ENCODE results near the gene NAV3.
"Not testable (repeated sequence)": the region's sequence is repeated elsewhere in the genome, so short reads cannot be mapped to it uniquely, and the experiment has no call there.

The NAV3 gene

DNA sequence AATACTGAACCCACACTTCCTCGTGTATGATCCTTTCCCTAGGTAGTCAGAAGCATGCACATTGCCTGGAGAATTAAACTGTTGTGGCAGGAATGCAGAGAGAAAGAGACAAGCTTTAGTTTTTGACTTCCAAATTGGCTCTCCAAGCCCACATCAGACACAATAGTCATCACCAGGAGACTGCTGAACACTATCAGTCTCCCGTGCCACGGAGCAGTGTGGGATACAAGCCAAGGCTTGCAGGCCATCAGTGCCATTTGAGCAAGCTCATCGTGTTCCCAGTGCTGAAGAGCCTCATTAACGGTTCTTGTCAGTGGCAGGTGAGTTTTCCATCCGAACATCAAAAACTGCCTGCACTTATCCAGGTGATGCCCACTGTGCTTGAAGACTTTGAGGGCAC, 410.8 kb downstream of the NAV3 start:
- TF ChIP-seq, protein P1, sequence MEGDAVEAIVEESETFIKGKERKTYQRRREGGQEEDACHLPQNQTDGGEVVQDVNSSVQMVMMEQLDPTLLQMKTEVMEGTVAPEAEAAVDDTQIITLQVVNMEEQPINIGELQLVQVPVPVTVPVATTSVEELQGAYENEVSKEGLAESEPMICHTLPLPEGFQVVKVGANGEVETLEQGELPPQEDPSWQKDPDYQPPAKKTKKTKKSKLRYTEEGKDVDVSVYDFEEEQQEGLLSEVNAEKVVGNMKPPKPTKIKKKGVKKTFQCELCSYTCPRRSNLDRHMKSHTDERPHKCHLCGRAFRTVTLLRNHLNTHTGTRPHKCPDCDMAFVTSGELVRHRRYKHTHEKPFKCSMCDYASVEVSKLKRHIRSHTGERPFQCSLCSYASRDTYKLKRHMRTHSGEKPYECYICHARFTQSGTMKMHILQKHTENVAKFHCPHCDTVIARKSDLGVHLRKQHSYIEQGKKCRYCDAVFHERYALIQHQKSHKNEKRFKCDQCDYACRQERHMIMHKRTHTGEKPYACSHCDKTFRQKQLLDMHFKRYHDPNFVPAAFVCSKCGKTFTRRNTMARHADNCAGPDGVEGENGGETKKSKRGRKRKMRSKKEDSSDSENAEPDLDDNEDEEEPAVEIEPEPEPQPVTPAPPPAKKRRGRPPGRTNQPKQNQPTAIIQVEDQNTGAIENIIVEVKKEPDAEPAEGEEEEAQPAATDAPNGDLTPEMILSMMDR (IDR thresholded peaks at IDR 0.05; ENCODE audit: low read depth, low read length) = no peak
- H3K9me3 ChIP-seq (ENCODE audit: severe bottlenecking) = no peaks in the 10 kb centered on the region
- no peaks in the 10 kb centered on the region for H3K27me3 ChIP-seq (ENCODE audit: insufficient read depth, low read depth, severe bottlenecking)
- no peak overlapping the region for H3K27ac ChIP-seq
- DNase-seq = no peak
- H3K4me3 ChIP-seq (ENCODE audit: low read depth, low read length) = no peak overlapping the region
- no peaks in the 10 kb centered on the region for H3K36me3 ChIP-seq

DNA sequence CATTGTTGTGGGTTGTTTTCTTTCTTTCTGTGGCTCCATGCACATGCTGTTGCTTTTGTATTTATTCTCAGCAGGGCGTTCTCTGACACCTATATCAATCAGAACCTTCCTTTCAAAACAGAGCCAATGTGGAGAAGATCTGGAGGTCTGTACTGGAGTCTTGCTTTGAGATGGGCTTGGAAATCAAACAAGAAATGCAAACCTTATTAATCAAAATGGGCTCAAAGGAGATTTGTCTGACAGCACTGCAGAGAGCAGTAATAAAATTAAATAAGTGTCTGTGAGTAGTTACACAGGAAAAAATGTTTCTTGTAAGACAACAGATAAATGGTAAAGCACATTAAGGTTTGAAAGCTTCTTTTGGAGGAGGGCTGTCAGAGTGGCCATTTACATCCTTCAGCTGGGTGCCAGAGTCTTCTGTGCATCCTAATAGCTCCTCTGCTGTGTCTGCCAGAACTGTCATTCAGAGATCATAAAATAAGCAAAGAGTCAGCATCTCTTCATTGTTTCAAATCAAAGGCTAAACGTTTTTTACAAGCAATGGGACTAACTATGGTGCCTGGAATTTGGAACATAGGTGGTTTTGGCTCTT, 414.3 kb downstream of the NAV3 start:
- DNase-seq = no peak
- TF ChIP-seq, protein P1 (IDR thresholded peaks at IDR 0.05; ENCODE audit: low read depth, low read length) = no peak
- Histone ChIP-seq H3K36me3 (no peaks in the 10 kb centered on the region), H3K9me3 (ENCODE audit: severe bottlenecking) (no peaks in the 10 kb centered on the region), H3K27me3 (ENCODE audit: insufficient read depth, low read depth, severe bottlenecking) (no peaks in the 10 kb centered on the region), H3K4me3 (ENCODE audit: low read depth, low read length) (no peak overlapping the region), H3K27ac (no peak overlapping the region)

DNA sequence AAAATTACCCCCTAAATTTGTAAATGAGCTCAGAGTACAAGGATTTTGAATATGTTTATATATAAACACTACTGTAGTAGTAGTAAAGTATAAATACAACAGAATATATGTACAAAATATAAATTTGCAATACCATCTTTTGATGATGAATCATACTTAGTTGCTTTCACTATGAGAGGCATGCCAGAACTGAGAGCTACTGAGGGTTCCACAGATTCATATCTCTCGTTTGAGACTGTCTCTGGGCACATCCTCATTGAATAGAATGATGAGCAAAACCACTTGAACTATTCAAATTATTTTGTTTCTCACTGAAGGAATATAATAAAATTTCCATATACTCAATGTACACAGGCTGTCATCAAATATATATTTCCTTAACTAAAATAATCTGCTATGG, 417.6 kb downstream of the NAV3 start:
- no peaks in the 10 kb centered on the region for H3K36me3 ChIP-seq
- H3K9me3 ChIP-seq (ENCODE audit: severe bottlenecking) = no peaks in the 10 kb centered on the region
- H3K4me3 ChIP-seq (ENCODE audit: low read depth, low read length) = no peak overlapping the region
- H3K27ac ChIP-seq = no peak overlapping the region
- no peaks in the 10 kb centered on the region for H3K27me3 ChIP-seq (ENCODE audit: insufficient read depth, low read depth, severe bottlenecking)
- TF ChIP-seq, protein P1 (IDR thresholded peaks at IDR 0.05; ENCODE audit: low read depth, low read length) = no peak
- DNase-seq = no peak

DNA sequence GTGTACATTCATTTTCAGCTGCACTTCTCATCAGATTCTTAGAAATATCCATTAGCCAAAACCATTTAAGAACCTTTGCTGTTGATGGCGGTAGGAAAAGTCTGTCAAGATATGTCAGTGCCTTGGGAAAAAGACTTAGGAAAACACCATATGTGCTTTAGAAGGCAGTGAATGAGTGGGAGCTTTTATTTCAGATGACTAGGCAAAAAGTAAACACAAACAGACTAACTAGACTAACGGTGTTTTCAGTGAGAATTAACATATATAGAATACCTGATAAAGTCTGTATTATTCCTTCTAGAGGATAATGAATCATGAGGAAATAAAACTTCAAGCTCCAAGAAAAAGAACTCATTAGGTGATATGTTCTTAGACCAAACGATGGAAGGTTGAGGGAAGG, 418.9 kb downstream of the NAV3 start:
- TF ChIP-seq, protein P1 (IDR thresholded peaks at IDR 0.05; ENCODE audit: low read depth, low read length) = no peak
- no peak for DNase-seq
- Histone ChIP-seq H3K27me3 (ENCODE audit: insufficient read depth, low read depth, severe bottlenecking) (no peaks in the 10 kb centered on the region), H3K27ac (no peak overlapping the region), H3K36me3 (no peaks in the 10 kb centered on the region), H3K4me3 (ENCODE audit: low read depth, low read length) (no peak overlapping the region), H3K9me3 (ENCODE audit: severe bottlenecking) (no peaks in the 10 kb centered on the region)

DNA sequence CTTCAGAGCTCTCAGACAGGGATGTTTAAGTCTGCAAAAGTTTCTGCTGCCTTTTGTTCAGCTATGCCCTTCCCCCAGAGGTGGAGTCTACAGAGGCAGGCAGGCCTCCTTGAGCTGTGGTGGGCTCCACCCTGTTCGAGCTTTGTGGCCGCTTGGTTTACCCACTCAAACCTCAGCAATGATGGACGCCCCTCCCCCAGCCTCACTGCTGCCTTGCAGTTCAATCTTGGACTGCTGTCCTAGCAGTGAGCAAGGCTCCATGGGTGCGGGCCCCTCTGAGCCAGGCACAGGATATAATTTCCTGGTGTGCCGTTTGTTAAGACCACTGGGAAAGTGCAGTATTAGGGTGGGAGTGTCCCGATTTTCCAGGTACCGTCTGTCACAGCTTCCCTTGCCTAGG, 427.0 kb downstream of the NAV3 start:
- H3K4me3 ChIP-seq (ENCODE audit: low read depth, low read length); DNase-seq; H3K9me3 ChIP-seq (ENCODE audit: severe bottlenecking); H3K27me3 ChIP-seq (ENCODE audit: insufficient read depth, low read depth, severe bottlenecking); H3K27ac ChIP-seq; H3K36me3 ChIP-seq: not testable (repeated sequence)

DNA sequence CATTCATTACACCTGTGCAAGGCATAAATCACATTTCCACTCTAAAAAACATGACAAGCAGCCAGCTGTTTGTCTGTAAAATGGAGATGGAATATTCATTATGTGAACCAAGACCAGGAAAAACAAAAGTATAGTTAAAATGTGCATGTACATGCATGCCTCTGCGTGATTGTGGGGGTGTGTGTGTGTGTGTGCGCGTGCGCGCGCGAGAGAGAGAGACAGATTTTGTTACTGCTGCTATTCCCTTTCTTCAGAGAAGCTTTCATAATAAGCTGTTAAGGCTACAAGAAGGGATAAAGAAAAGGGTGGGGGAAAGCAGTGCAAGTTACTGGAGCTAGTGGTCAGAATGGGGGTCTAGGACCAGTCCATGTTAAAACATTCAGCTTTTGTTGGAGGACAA, 430.3 kb downstream of the NAV3 start:
- Histone ChIP-seq H3K27ac (no peak overlapping the region), H3K9me3 (ENCODE audit: severe bottlenecking) (peaks cover 5% of the 10 kb centered on the region), H3K36me3 (no peaks in the 10 kb centered on the region), H3K27me3 (ENCODE audit: insufficient read depth, low read depth, severe bottlenecking) (no peaks in the 10 kb centered on the region), H3K4me3 (ENCODE audit: low read depth, low read length) (no peak overlapping the region)
- TF ChIP-seq, protein P1 (IDR thresholded peaks at IDR 0.05; ENCODE audit: low read depth, low read length) = no peak
- no peak for DNase-seq
